H1 (cell line): ENCODE results near the gene GRIK1. TPM values are rescaled to one million over a fixed set of nuclear protein-coding genes. Genes with fewer than 3 reads are reported as not detected.

ENCODE experiments used
- CTCF ChIA-PET: fragments of 300-600 bp; sonication (Branson Sonifier 250); formaldehyde crosslinking; loops from one replicate; lab custom pipeline; 2021; ENCODE audit not compliant: partially characterized antibody; lab: Charles Lee
- POLR2A ChIA-PET: fragments of 300-600 bp; sonication (Branson Sonifier 250); formaldehyde crosslinking; loops from one replicate; lab custom pipeline; 2021; ENCODE audit warnings: inconsistent platforms; ENCODE audit not compliant: partially characterized antibody; lab: Charles Lee
- DNase-seq, 2 experiments: peaks; one replicate each; pipeline versions ENCODE4 v3.0.0 to v3.0.0-alpha.2; 2010 to 2022; ENCODE audit warnings: low spot score in 2 of 2, low read depth in 1 of 2, mixed read lengths in 1 of 2
- FAIRE-seq: peaks from 2 replicates; lab custom pipeline; 2011; peaks lifted over from hg19 to GRCh38; lab: Jason Lieb, UNC
- H2AFZ ChIP-seq: 2 replicates; pipeline ENCODE4 v1.8.1; 2012; ENCODE audit warnings: low read length, inconsistent platforms
- H2AK5ac ChIP-seq: 2 replicates; pipeline ENCODE4 v1.6.1; 2013; ENCODE audit warnings: low read depth, low read length
- H2BK120ac ChIP-seq: replicated peaks from 2 replicates; pipeline ENCODE3; 2013; ENCODE audit warnings: low read depth, low read length, inconsistent platforms
- H2BK12ac ChIP-seq: 2 replicates; pipeline ENCODE4 v1.6.1; 2013; ENCODE audit warnings: low read depth, low read length
- H2BK15ac ChIP-seq: 2 replicates; pipeline ENCODE4 v1.6.1; 2013; ENCODE audit warnings: low read length
- H2BK20ac ChIP-seq: 2 replicates; pipeline ENCODE4 v1.6.1; 2013; ENCODE audit warnings: low read length
- H2BK5ac ChIP-seq: 2 replicates; pipeline ENCODE4 v1.6.1; 2013; ENCODE audit warnings: low read depth, low read length
- H3K14ac ChIP-seq: 2 replicates; pipeline ENCODE4 v1.6.1; 2013; ENCODE audit warnings: inconsistent platforms; ENCODE audit not compliant: insufficient read length
- H3K18ac ChIP-seq: 2 replicates; pipeline ENCODE4 v1.6.1; 2013; ENCODE audit warnings: low read length; ENCODE audit errors: extremely low read depth
- H3K23ac ChIP-seq: 2 replicates; pipeline ENCODE4 v1.6.1; 2013; ENCODE audit warnings: inconsistent platforms; ENCODE audit not compliant: insufficient read length
- H3K23me2 ChIP-seq: 2 replicates; pipeline ENCODE4 v1.6.1; 2013; ENCODE audit warnings: low read depth, low read length
- H3K27ac ChIP-seq: 2 replicates; pipeline ENCODE4 v1.6.1; 2011; ENCODE audit warnings: low read depth, low read length, inconsistent platforms
- H3K27me3 ChIP-seq, 4 experiments: replicated peaks in 1 of 4; 1 replicate in 1 of 4; 2 replicates in 3 of 4; pipeline versions ENCODE4 v1.6.1 to v1.8.1; 2011 to 2013; ENCODE audit warnings: low read length in 3 of 4, mild to moderate bottlenecking in 3 of 4, inconsistent platforms in 2 of 4, mixed read lengths in 2 of 4, moderate library complexity in 1 of 4; ENCODE audit not compliant: control insufficient read depth in 3 of 4, insufficient read depth in 3 of 4; ENCODE audit errors: extremely low read depth in 1 of 4
- H3K36me3 ChIP-seq, 4 experiments: 2 replicates each; pipeline versions ENCODE4 v1.6.1 to v1.8.1; 2011 to 2013; ENCODE audit warnings: mild to moderate bottlenecking in 4 of 4, low read length in 3 of 4, moderate library complexity in 2 of 4, control low read depth in 1 of 4, inconsistent platforms in 1 of 4; ENCODE audit not compliant: insufficient read depth in 4 of 4, control insufficient read depth in 2 of 4
- H3K4ac ChIP-seq: replicated peaks from 2 replicates; pipeline ENCODE3; 2013; ENCODE audit warnings: low read length, low read depth, mixed read lengths, inconsistent platforms; ENCODE audit not compliant: insufficient read length
- H3K4me1 ChIP-seq, 4 experiments: replicated peaks in 1 of 4; 1 replicate in 1 of 4; 2 replicates in 3 of 4; pipeline versions ENCODE4 v1.6.1 to v1.8.1; 2011 to 2013; ENCODE audit warnings: low read length in 3 of 4, inconsistent platforms in 2 of 4, mixed read lengths in 1 of 4; ENCODE audit not compliant: insufficient read depth in 4 of 4, control insufficient read depth in 3 of 4
- H3K4me2 ChIP-seq, 2 experiments: 2 replicates each; pipeline versions ENCODE4 v1.6.1 to v1.8.1; 2011 to 2013; ENCODE audit warnings: low read depth in 2 of 2, low read length in 2 of 2, control low read depth in 1 of 2, inconsistent platforms in 1 of 2, mild to moderate bottlenecking in 1 of 2; ENCODE audit not compliant: insufficient read depth in 1 of 2
- H3K4me3 ChIP-seq, 4 experiments: fragments of 200-600, 300-600 bp in 1 of 4; sonication (generic), shearing (Covaris generic), sonication (Bioruptor Twin) in 1 of 4; 2 replicates each; pipeline versions ENCODE4 v1.5.1 to v1.8.1; 2011 to 2016; ENCODE audit warnings: low read length in 4 of 4, low read depth in 3 of 4, control low read depth in 2 of 4, inconsistent platforms in 2 of 4, mild to moderate bottlenecking in 2 of 4, mixed read lengths in 1 of 4, moderate library complexity in 1 of 4; ENCODE audit not compliant: insufficient read depth in 2 of 4; ENCODE audit errors: extremely low read depth in 1 of 4
- H3K56ac ChIP-seq: replicated peaks from 2 replicates; pipeline ENCODE3; 2013; ENCODE audit warnings: low read depth, mild to moderate bottlenecking, mixed read lengths, low read length, inconsistent platforms; ENCODE audit not compliant: insufficient read length
- H3K79me1 ChIP-seq: 2 replicates; pipeline ENCODE4 v1.6.1; 2013; ENCODE audit warnings: low read depth, low read length, control low read depth
- H3K79me2 ChIP-seq, 2 experiments: 2 replicates each; pipeline versions ENCODE4 v1.6.1 to v1.8.1; 2012 to 2013; ENCODE audit warnings: low read length in 2 of 2, mild to moderate bottlenecking in 2 of 2, inconsistent platforms in 1 of 2; ENCODE audit not compliant: insufficient read depth in 2 of 2, control insufficient read depth in 1 of 2
- H3K9ac ChIP-seq, 4 experiments: replicated peaks in 1 of 4; 1 replicate in 1 of 4; 2 replicates in 3 of 4; pipeline versions ENCODE4 v1.6.1 to v1.8.1; 2011 to 2013; ENCODE audit warnings: low read depth in 3 of 4, low read length in 3 of 4, control low read depth in 2 of 4, mild to moderate bottlenecking in 2 of 4, moderate library complexity in 2 of 4, inconsistent platforms in 1 of 4; ENCODE audit errors: extremely low read depth in 1 of 4
- H3K9me3 ChIP-seq, 2 experiments: 2 replicates each; pipeline versions ENCODE4 v1.6.1 to v1.8.1; 2012 to 2013; ENCODE audit warnings: mild to moderate bottlenecking in 2 of 2, moderate library complexity in 2 of 2, control low read depth in 1 of 2, inconsistent platforms in 1 of 2, low read depth in 1 of 2, low read length in 1 of 2, mixed read lengths in 1 of 2; ENCODE audit not compliant: insufficient read depth in 2 of 2
- H4K20me1 ChIP-seq, 2 experiments: replicated peaks in 1 of 2; 2 replicates each; pipeline versions ENCODE3 to v1.8.1; 2011 to 2013; ENCODE audit warnings: inconsistent platforms in 2 of 2, low read length in 2 of 2, mild to moderate bottlenecking in 1 of 2; ENCODE audit not compliant: insufficient read depth in 2 of 2, control insufficient read depth in 1 of 2
- H4K5ac ChIP-seq: 2 replicates; pipeline ENCODE4 v1.6.1; 2013; ENCODE audit warnings: low read length, low read depth, mixed read lengths, inconsistent platforms; ENCODE audit not compliant: insufficient read length
- H4K8ac ChIP-seq: 2 replicates; pipeline ENCODE4 v1.8.0; 2013; ENCODE audit warnings: mild to moderate bottlenecking, moderate library complexity, low read length, inconsistent platforms; ENCODE audit not compliant: insufficient read depth; ENCODE audit errors: extremely low read depth
- H4K91ac ChIP-seq: replicated peaks from 2 replicates; pipeline ENCODE3; 2013; ENCODE audit warnings: low read length, mixed read lengths, inconsistent platforms; ENCODE audit not compliant: insufficient read length
- RAD21 ChIP-seq, 2 experiments: IDR thresholded peaks in 1 of 2; conservative IDR thresholded peaks in 1 of 2; 2 replicates each; pipeline ENCODE4 v1.6.1; 2011; ENCODE audit warnings: low read depth in 2 of 2, low read length in 2 of 2, improper control_type of control experiment in 1 of 2, inconsistent platforms in 1 of 2, mild to moderate bottlenecking in 1 of 2, moderate library complexity in 1 of 2
- TCF12 ChIP-seq: IDR thresholded peaks from 2 replicates; pipeline ENCODE4 v1.6.1; 2011; ENCODE audit warnings: low read depth, mild to moderate bottlenecking, low read length
- WGBS, 2 experiments: shearing (Covaris generic) in 1 of 2; methylation state at CpG; one replicate each; pipeline versions ENCODE4 v1.1.6 to v1.1.7; 2013 to 2015; ENCODE audit warnings: low lambda C conversion rate in 2 of 2, mixed read lengths in 2 of 2, inconsistent platforms in 1 of 2, low coverage in 1 of 2, missing lambda C conversion rate in 1 of 2; ENCODE audit not compliant: insufficient replicate concordance in 2 of 2, insufficient coverage in 1 of 2, insufficient read length in 1 of 2; ENCODE audit errors: extremely low coverage in 1 of 2, missing lambda C conversion rate in 1 of 2; 5-methylcytosine and 5-hydroxymethylcytosine counted together
- polyA plus RNA-seq, 7 experiments: library from polyadenylated mRNA; depleted of rRNA in 3 of 7; stranded (reverse) in 5 of 7; unstranded in 2 of 7; fragments of >200 nt in 5 of 7; fragments of 200-250 nt in 2 of 7; gene quantifications; 1 replicate in 5 of 7; 2 replicates in 1 of 7; 4 replicates in 1 of 7; pipeline versions ENCODE4 v1.2.1 to v1.2.3, GENCODE V29; 2011 to 2013; ENCODE audit warnings: missing spikeins in 2 of 7, mixed read lengths in 2 of 7
- total RNA-seq: library from RNA; stranded (reverse); fragmentation: NEBNext Ultra II Directional; extraction: Animal tissue kit (Norgen Biotek cat#: 25700); gene quantifications from 2 replicates; pipeline ENCODE4 v1.2.1, GENCODE V29; 2021

The GRIK1 gene
- total and polyA plus RNA-seq, 2 of the 8 experiments (the other 6 are each of a cell fraction or from before 2014, with no cell fraction given), result 0.11 to 0.32 TPM

GRCh38 chr21:29817450-29817849 lies 122.3 kb downstream of the GRIK1 start:
- no peaks in the 10 kb centered on the region for H4K20me1 ChIP-seq
- no peaks in the 10 kb centered on the region for H3K79me2 ChIP-seq
- no peaks in the 10 kb centered on the region for H3K27me3 ChIP-seq
- H4K8ac ChIP-seq, result no peak overlapping the region
- no peaks in the 10 kb centered on the region for H3K9me3 ChIP-seq
- H3K36me3 ChIP-seq, result no peaks in the 10 kb centered on the region
- H3K18ac ChIP-seq, result no peak overlapping the region
- H3K27ac ChIP-seq, result no peak overlapping the region
- no peak overlapping the region for H2BK5ac ChIP-seq
- H2BK120ac ChIP-seq, result no peak overlapping the region
- no peak overlapping the region for H2AK5ac ChIP-seq
- H2BK12ac ChIP-seq, result no peak overlapping the region
- H2BK15ac ChIP-seq, result no peak overlapping the region
- no peak overlapping the region for H3K56ac ChIP-seq
- POLR2A ChIA-PET, result no interaction called here
- WGBS, 2 experiments, result 95% methylated on average over 3 of the region's 3 CpGs; no CpG with 5 or more reads in 1 of the 2 experiments
- no peak overlapping the region for H4K5ac ChIP-seq
- H2BK20ac ChIP-seq, result no peak overlapping the region
- TF ChIP-seq RAD21 (IDR thresholded peaks at IDR 0.05 in 1 of 2, conservative IDR thresholded peaks at IDR 0.05 in 1 of 2; ENCODE audit: low read depth in 2 of 2, low read length in 2 of 2) (peak; percentile 32 to 39; a peak in 3 of 4 replicates), TCF12 (no peak)
- TF ChIP-seq, all 59 proteins: peak for 1
- no peak overlapping the region for H3K9ac ChIP-seq
- CTCF ChIA-PET, result no interaction called here
- no peak overlapping the region for H3K23ac ChIP-seq
- no peaks in the 10 kb centered on the region for H3K23me2 ChIP-seq
- no peaks in the 10 kb centered on the region for H3K4me1 ChIP-seq
- H3K14ac ChIP-seq, result no peak overlapping the region
- H3K4me2 ChIP-seq, result no peak overlapping the region
- H3K79me1 ChIP-seq, result no peaks in the 10 kb centered on the region
- H4K91ac ChIP-seq, result no peak overlapping the region
- FAIRE-seq (no peak), DNase-seq (no peak)
- H3K4ac ChIP-seq, result no peak overlapping the region
- H2AFZ ChIP-seq, result no peak overlapping the region
- no peak overlapping the region for H3K4me3 ChIP-seq
